ENCODE results near the gene NGB. TPM values are rescaled to one million over a fixed set of nuclear protein-coding genes. Genes with fewer than 3 reads are reported as not detected.

The NGB gene
- total RNA-seq, 5 donors from 2014 or later (not counting 1 experiment from before 2014, with no cell fraction given), result not detected

- no peaks in the 10 kb centered on the region for H3K4me1 Mint-ChIP-seq
- H3K36me3 Mint-ChIP-seq, result no peaks in the 10 kb centered on the region
- Histone ChIP-seq H3K9me3 (no peaks in the 10 kb centered on the region), H3K27ac (ENCODE audit: low read length) (no peak overlapping the region), H3K4me1 (ENCODE audit: control insufficient read depth in 1 of 2, extremely low read depth in 1 of 2, insufficient read depth in 2 of 2, low read length in 2 of 2) (no peaks in the 10 kb centered on the region), H3K27me3 (replicated peaks in 1 of 2; ENCODE audit: control insufficient read depth in 2 of 2, extremely low read depth in 1 of 2, insufficient read depth in 2 of 2, low read length in 1 of 2) (peaks cover 0 to 14% of the 10 kb centered on the region in 2 experiments), H3K36me3 (ENCODE audit: control insufficient read depth in 2 of 2, extremely low read depth in 1 of 2, insufficient read depth in 1 of 2, low read length in 1 of 2) (no peaks in the 10 kb centered on the region), H3K4me3 (ENCODE audit: control insufficient read depth in 1 of 2, extremely low read depth in 1 of 2, low read length in 1 of 2) (no peak overlapping the region)
- ChIA-PET CTCF (no interaction called here), POLR2A (no interaction called here)
- DNase-seq, result no peak
- 86% methylated on average over 4 of the region's 4 CpGs for WGBS (ENCODE audit: insufficient coverage)
- H3K4me3 Mint-ChIP-seq, result no peak overlapping the region
- H3K27me3 Mint-ChIP-seq, result peaks cover 0 to 5% of the 10 kb centered on the region in 2 donors
- no peaks in the 10 kb centered on the region for H3K9me3 Mint-ChIP-seq
- H3K27ac Mint-ChIP-seq, result no peak overlapping the region
- ATAC-seq (replicated peaks in 1 of 4), result no peak
Measured at GRCh38 chr14:77245820-77246219, 25.2 kb downstream of the NGB start.

- POLR2A ChIA-PET, result no interaction called here
- no peaks in the 10 kb centered on the region for H3K36me3 ChIP-seq (ENCODE audit: control insufficient read depth in 2 of 2, extremely low read depth in 1 of 2, insufficient read depth in 1 of 2, low read length in 1 of 2)
Measured at GRCh38 chr14:77243853-77244252, 27.2 kb downstream of the NGB start.

GRCh38 chr14:77242752-77243151, 28.3 kb downstream of the NGB start:
- no peak for DNase-seq
- no peak overlapping the region for H3K27ac Mint-ChIP-seq
- no peak for ATAC-seq (replicated peaks in 1 of 4)
- POLR2A ChIA-PET, result no interaction called here
- H3K9me3 Mint-ChIP-seq, result no peaks in the 10 kb centered on the region
- no peak overlapping the region for H3K4me3 Mint-ChIP-seq
- Histone ChIP-seq H3K9me3 (no peaks in the 10 kb centered on the region), H3K36me3 (ENCODE audit: control insufficient read depth in 2 of 2, extremely low read depth in 1 of 2, insufficient read depth in 1 of 2, low read length in 1 of 2) (no peaks in the 10 kb centered on the region), H3K27me3 (replicated peaks in 1 of 2; ENCODE audit: control insufficient read depth in 2 of 2, extremely low read depth in 1 of 2, insufficient read depth in 2 of 2, low read length in 1 of 2) (peaks cover 0 to 11% of the 10 kb centered on the region in 2 experiments), H3K4me3 (ENCODE audit: control insufficient read depth in 1 of 2, extremely low read depth in 1 of 2, low read length in 1 of 2) (no peak overlapping the region), H3K27ac (ENCODE audit: low read length) (no peak overlapping the region), H3K4me1 (ENCODE audit: control insufficient read depth in 1 of 2, extremely low read depth in 1 of 2, insufficient read depth in 2 of 2, low read length in 2 of 2) (no peaks in the 10 kb centered on the region)
- peaks cover 0 to 2% of the 10 kb centered on the region in 2 donors for H3K27me3 Mint-ChIP-seq
- CTCF ChIA-PET, result no interaction called here
- H3K4me1 Mint-ChIP-seq, result no peaks in the 10 kb centered on the region
- H3K36me3 Mint-ChIP-seq, result no peaks in the 10 kb centered on the region
- WGBS (ENCODE audit: insufficient coverage), result 35% methylated on average over 5 of the region's 12 CpGs

More at GRCh38 chr14:77243853-77244252, 27.2 kb downstream of the NGB start:
- H3K9me3 Mint-ChIP-seq, result no peaks in the 10 kb centered on the region
- CTCF ChIA-PET, result no interaction called here
- no peak overlapping the region for H3K27ac Mint-ChIP-seq
- Histone ChIP-seq H3K27me3 (replicated peaks in 1 of 2; ENCODE audit: control insufficient read depth in 2 of 2, extremely low read depth in 1 of 2, insufficient read depth in 2 of 2, low read length in 1 of 2) (peaks cover 0 to 11% of the 10 kb centered on the region in 2 experiments), H3K4me3 (ENCODE audit: control insufficient read depth in 1 of 2, extremely low read depth in 1 of 2, low read length in 1 of 2) (no peak overlapping the region), H3K4me1 (ENCODE audit: control insufficient read depth in 1 of 2, extremely low read depth in 1 of 2, insufficient read depth in 2 of 2, low read length in 2 of 2) (no peaks in the 10 kb centered on the region), H3K9me3 (no peaks in the 10 kb centered on the region), H3K27ac (ENCODE audit: low read length) (no peak overlapping the region)
- DNase-seq, result no peak
- H3K4me1 Mint-ChIP-seq, result no peaks in the 10 kb centered on the region
- ATAC-seq (replicated peaks in 1 of 4), result no peak
- H3K36me3 Mint-ChIP-seq, result no peaks in the 10 kb centered on the region
- H3K27me3 Mint-ChIP-seq, result peaks cover 0 to 2% of the 10 kb centered on the region in 2 donors
- H3K4me3 Mint-ChIP-seq, result no peak overlapping the region
- WGBS (ENCODE audit: insufficient coverage), result 85% methylated on average over 4 of the region's 4 CpGs

DNA sequence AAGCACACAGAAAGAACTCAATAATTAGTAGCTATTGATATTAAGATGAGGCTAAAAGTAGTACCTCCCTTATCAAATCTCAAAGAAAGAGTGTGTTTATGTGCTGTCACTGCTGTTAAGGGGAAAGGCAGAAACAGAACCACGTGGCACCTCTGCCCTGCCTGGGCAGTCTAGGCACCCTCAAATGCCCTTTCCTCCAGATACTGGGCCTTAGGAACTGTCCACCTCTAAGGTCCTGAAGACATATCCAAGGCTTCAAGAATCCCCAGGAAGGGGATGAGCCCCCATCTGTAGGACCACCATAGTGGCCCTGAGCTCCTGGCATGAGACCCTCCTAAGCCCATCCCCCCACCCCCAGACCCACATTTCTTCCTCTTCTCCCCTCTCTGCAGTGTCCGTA, 29.1 kb downstream of the NGB start:
- DNase-seq (no peak), ATAC-seq (replicated peaks in 1 of 4) (no peak)
- Histone ChIP-seq H3K4me1 (ENCODE audit: control insufficient read depth in 1 of 2, extremely low read depth in 1 of 2, insufficient read depth in 2 of 2, low read length in 2 of 2) (no peaks in the 10 kb centered on the region), H3K4me3 (ENCODE audit: control insufficient read depth in 1 of 2, extremely low read depth in 1 of 2, low read length in 1 of 2) (no peak overlapping the region), H3K27me3 (replicated peaks in 1 of 2; ENCODE audit: control insufficient read depth in 2 of 2, extremely low read depth in 1 of 2, insufficient read depth in 2 of 2, low read length in 1 of 2) (peaks cover 0 to 11% of the 10 kb centered on the region in 2 experiments), H3K36me3 (ENCODE audit: control insufficient read depth in 2 of 2, extremely low read depth in 1 of 2, insufficient read depth in 1 of 2, low read length in 1 of 2) (no peaks in the 10 kb centered on the region), H3K9me3 (no peaks in the 10 kb centered on the region), H3K27ac (ENCODE audit: low read length) (no peak overlapping the region)
- H3K9me3 Mint-ChIP-seq, result no peaks in the 10 kb centered on the region
- H3K27me3 Mint-ChIP-seq, result peaks cover 0 to 2% of the 10 kb centered on the region in 2 donors
- 50% methylated on average over 2 of the region's 2 CpGs for WGBS (ENCODE audit: insufficient coverage)
- H3K4me3 Mint-ChIP-seq, result no peak overlapping the region
- no peaks in the 10 kb centered on the region for H3K4me1 Mint-ChIP-seq
- CTCF ChIA-PET, result no interaction called here
- POLR2A ChIA-PET, result no interaction called here
- no peaks in the 10 kb centered on the region for H3K36me3 Mint-ChIP-seq
- no peak overlapping the region for H3K27ac Mint-ChIP-seq

GRCh38 chr14:77240336-77240915, 30.6 kb downstream of the NGB start:
- Histone ChIP-seq H3K9me3 (no peaks in the 10 kb centered on the region), H3K27me3 (replicated peaks in 1 of 2; ENCODE audit: control insufficient read depth in 2 of 2, extremely low read depth in 1 of 2, insufficient read depth in 2 of 2, low read length in 1 of 2) (peaks cover 0 to 13% of the 10 kb centered on the region in 2 experiments), H3K4me3 (ENCODE audit: control insufficient read depth in 1 of 2, extremely low read depth in 1 of 2, low read length in 1 of 2) (no peak overlapping the region), H3K4me1 (ENCODE audit: control insufficient read depth in 1 of 2, extremely low read depth in 1 of 2, insufficient read depth in 2 of 2, low read length in 2 of 2) (no peaks in the 10 kb centered on the region), H3K36me3 (ENCODE audit: control insufficient read depth in 2 of 2, extremely low read depth in 1 of 2, insufficient read depth in 1 of 2, low read length in 1 of 2) (no peaks in the 10 kb centered on the region), H3K27ac (ENCODE audit: low read length) (no peak overlapping the region)
- WGBS (ENCODE audit: insufficient coverage), result 78% methylated on average over 15 of the region's 15 CpGs
- Mint-ChIP-seq H3K36me3 (no peaks in the 10 kb centered on the region), H3K9me3 (no peaks in the 10 kb centered on the region), H3K27ac (no peak overlapping the region), H3K4me3 (no peak overlapping the region), H3K27me3 (peaks cover 0 to 2% of the 10 kb centered on the region in 2 donors), H3K4me1 (no peaks in the 10 kb centered on the region)
- DNase-seq (no peak), ATAC-seq (replicated peaks in 1 of 4) (no peak)
- CTCF ChIA-PET, result no interaction called here
- POLR2A ChIA-PET, result no interaction called here

- Mint-ChIP-seq H3K36me3 (no peaks in the 10 kb centered on the region), H3K4me1 (no peaks in the 10 kb centered on the region), H3K27me3 (peaks cover 0 to 1% of the 10 kb centered on the region in 2 donors), H3K9me3 (no peaks in the 10 kb centered on the region), H3K27ac (no peak overlapping the region), H3K4me3 (no peak overlapping the region)
- Histone ChIP-seq H3K36me3 (ENCODE audit: control insufficient read depth in 2 of 2, extremely low read depth in 1 of 2, insufficient read depth in 1 of 2, low read length in 1 of 2) (no peaks in the 10 kb centered on the region), H3K4me1 (ENCODE audit: control insufficient read depth in 1 of 2, extremely low read depth in 1 of 2, insufficient read depth in 2 of 2, low read length in 2 of 2) (no peaks in the 10 kb centered on the region), H3K9me3 (no peaks in the 10 kb centered on the region), H3K4me3 (ENCODE audit: control insufficient read depth in 1 of 2, extremely low read depth in 1 of 2, low read length in 1 of 2) (no peak overlapping the region), H3K27ac (ENCODE audit: low read length) (no peak overlapping the region), H3K27me3 (replicated peaks in 1 of 2; ENCODE audit: control insufficient read depth in 2 of 2, extremely low read depth in 1 of 2, insufficient read depth in 2 of 2, low read length in 1 of 2) (peaks cover 0 to 13% of the 10 kb centered on the region in 2 experiments)
- DNase-seq (no peak), ATAC-seq (replicated peaks in 1 of 4) (no peak)
- ChIA-PET POLR2A (no interaction called here), CTCF (no interaction called here)
- WGBS (ENCODE audit: insufficient coverage), result 89% methylated on average over 13 of the region's 16 CpGs
Measured at GRCh38 chr14:77239412-77239811, 31.6 kb downstream of the NGB start.

DNA sequence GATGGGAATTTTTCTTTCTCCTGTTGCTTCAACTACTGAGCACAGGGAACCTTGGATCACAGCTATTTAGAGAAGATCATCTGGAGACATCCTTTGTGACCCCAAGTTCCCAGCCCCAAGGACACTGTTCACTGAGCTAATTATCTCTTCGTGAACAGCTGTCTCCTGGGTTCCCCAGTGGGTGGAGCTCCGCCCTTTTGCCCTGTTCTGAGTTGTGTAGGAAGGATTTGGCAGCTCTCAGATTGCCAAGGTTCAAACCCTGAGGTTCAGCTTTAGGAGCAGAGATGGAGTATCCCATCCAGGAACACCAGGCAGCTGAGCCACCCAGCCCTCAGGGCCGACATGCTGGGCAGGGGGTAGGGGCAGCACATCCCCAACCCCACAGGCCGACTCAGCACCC, 32.0 kb downstream of the NGB start:
- CTCF ChIA-PET, result no interaction called here
- 65% methylated on average over 4 of the region's 4 CpGs for WGBS (ENCODE audit: insufficient coverage)

More for the DNA sequence above, 32.0 kb downstream of the NGB start:
- ATAC-seq (replicated peaks in 1 of 4), result no peak
- no peaks in the 10 kb centered on the region for H3K4me1 ChIP-seq (ENCODE audit: control insufficient read depth in 1 of 2, extremely low read depth in 1 of 2, insufficient read depth in 2 of 2, low read length in 2 of 2)
- H3K27me3 ChIP-seq (replicated peaks in 1 of 2; ENCODE audit: control insufficient read depth in 2 of 2, extremely low read depth in 1 of 2, insufficient read depth in 2 of 2, low read length in 1 of 2), result peaks cover 0 to 13% of the 10 kb centered on the region in 2 experiments
- Mint-ChIP-seq H3K36me3 (no peaks in the 10 kb centered on the region), H3K4me3 (no peak overlapping the region), H3K9me3 (no peaks in the 10 kb centered on the region), H3K4me1 (no peaks in the 10 kb centered on the region), H3K27me3 (no peaks in the 10 kb centered on the region), H3K27ac (no peak overlapping the region)
- H3K9me3 ChIP-seq, result no peaks in the 10 kb centered on the region
- H3K4me3 ChIP-seq (ENCODE audit: control insufficient read depth in 1 of 2, extremely low read depth in 1 of 2, low read length in 1 of 2), result no peak overlapping the region
- H3K36me3 ChIP-seq (ENCODE audit: control insufficient read depth in 2 of 2, extremely low read depth in 1 of 2, insufficient read depth in 1 of 2, low read length in 1 of 2), result no peaks in the 10 kb centered on the region
- POLR2A ChIA-PET, result no interaction called here
- no peak overlapping the region for H3K27ac ChIP-seq (ENCODE audit: low read length)
- DNase-seq, result no peak
